Upper lobe of left lung (tissue), 4 donors: ENCODE results near the gene CUL2.

Source experiments
- EP300 ChIP-seq, 4 donors: sonication (generic); formaldehyde crosslinking; IDR thresholded peaks; one replicate each; pipeline ENCODE4 v1.5.1; 2017; ENCODE audit warnings: antibody characterized with exemption in 4 of 4, control low read depth in 2 of 4
- POLR2A ChIP-seq, 4 donors: fragments of 450-650 bp; IDR thresholded peaks; one replicate each; pipeline ENCODE4 v1.5.1; 2016 to 2017; ENCODE audit warnings: antibody characterized with exemption in 4 of 4, mild to moderate bottlenecking in 2 of 4
- TF ChIP-seq, protein P1 (sequence below), 6 experiments: fragments of 450-650 bp in 4 of 6; fragments of 200-600 bp in 2 of 6; sonication (generic) in 2 of 6; IDR thresholded peaks; one replicate each; pipeline ENCODE4 v1.5.1; 2016 to 2019; ENCODE audit warnings: antibody characterized with exemption in 6 of 6

DNA sequence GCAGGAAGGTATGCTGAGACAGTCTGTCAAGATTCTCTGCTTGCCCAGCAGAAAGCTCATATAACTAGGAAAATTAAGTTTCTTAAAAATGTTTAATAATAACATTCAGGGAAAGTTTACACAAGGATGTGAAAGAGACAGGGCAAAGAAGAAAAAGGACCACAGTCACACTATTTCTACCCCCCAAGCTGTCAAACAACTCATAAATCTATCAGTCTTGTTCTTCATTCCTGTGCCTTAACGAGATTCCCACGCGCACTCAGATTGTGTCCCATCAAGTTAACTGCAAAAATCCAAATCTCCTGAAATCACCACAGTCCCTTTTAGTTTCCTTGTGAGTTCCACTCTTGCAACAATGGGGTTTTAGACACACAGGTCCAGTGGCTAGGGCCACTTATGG is 14.9 kb downstream of the CUL2 start:
- TF ChIP-seq, protein P1, sequence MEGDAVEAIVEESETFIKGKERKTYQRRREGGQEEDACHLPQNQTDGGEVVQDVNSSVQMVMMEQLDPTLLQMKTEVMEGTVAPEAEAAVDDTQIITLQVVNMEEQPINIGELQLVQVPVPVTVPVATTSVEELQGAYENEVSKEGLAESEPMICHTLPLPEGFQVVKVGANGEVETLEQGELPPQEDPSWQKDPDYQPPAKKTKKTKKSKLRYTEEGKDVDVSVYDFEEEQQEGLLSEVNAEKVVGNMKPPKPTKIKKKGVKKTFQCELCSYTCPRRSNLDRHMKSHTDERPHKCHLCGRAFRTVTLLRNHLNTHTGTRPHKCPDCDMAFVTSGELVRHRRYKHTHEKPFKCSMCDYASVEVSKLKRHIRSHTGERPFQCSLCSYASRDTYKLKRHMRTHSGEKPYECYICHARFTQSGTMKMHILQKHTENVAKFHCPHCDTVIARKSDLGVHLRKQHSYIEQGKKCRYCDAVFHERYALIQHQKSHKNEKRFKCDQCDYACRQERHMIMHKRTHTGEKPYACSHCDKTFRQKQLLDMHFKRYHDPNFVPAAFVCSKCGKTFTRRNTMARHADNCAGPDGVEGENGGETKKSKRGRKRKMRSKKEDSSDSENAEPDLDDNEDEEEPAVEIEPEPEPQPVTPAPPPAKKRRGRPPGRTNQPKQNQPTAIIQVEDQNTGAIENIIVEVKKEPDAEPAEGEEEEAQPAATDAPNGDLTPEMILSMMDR (IDR thresholded peaks at IDR 0.05), result no peak
- no peak for TF ChIP-seq EP300 (IDR thresholded peaks at IDR 0.05)
- TF ChIP-seq POLR2A (IDR thresholded peaks at IDR 0.05), result no peak
